Natural killer cell (primary cell): Measurements from ENCODE around the gene GGA3. TPM values are rescaled to one million over a fixed set of nuclear protein-coding genes. Genes with fewer than 3 reads are reported as not detected.

Source experiments
- ATAC-seq, 3 donors: fragments of 150-1000 bp in 2 of 3; fragments of 200-7000 bp in 1 of 3; cut with Tn5 transposase; 1 replicate in 1 of 3; 2 replicates in 2 of 3; pipeline ENCODE4 v1.10.0; 2021; ENCODE audit warnings: mild to moderate bottlenecking in 2 of 3, moderate library complexity in 2 of 3
- DNase-seq, 2 donors: peaks; one replicate each; pipeline versions ENCODE4 v3.0.0 to v3.0.0-alpha.2; 2013 to 2021; ENCODE audit warnings: mixed read lengths in 1 of 2
- H3K27ac ChIP-seq: one replicate; pipeline ENCODE4 v1.5.1; 2013; ENCODE audit warnings: mild to moderate bottlenecking, low read length
- H3K27me3 ChIP-seq: one replicate; pipeline ENCODE4 v1.6.1; 2013; ENCODE audit warnings: low read length; ENCODE audit not compliant: control insufficient read depth, insufficient read depth
- H3K36me3 ChIP-seq: one replicate; pipeline ENCODE4 v1.6.1; 2013; ENCODE audit warnings: low read length; ENCODE audit not compliant: control insufficient read depth, insufficient read depth
- H3K4me1 ChIP-seq: one replicate; pipeline ENCODE4 v1.6.1; 2013; ENCODE audit warnings: low read length; ENCODE audit not compliant: control insufficient read depth, insufficient read depth
- H3K4me3 ChIP-seq: one replicate; pipeline ENCODE4 v1.5.1; 2013; ENCODE audit warnings: low read length
- H3K9me3 ChIP-seq: one replicate; pipeline ENCODE4 v1.6.1; 2013; ENCODE audit warnings: low read length; ENCODE audit not compliant: control insufficient read depth, insufficient read depth
- H3K27ac Mint-ChIP-seq, 2 donors: one replicate each; pipeline ENCODE4 v1.8.0; 2022; ENCODE audit warnings: mild to moderate bottlenecking in 2 of 2, mixed read lengths in 2 of 2, moderate library complexity in 1 of 2
- H3K27me3 Mint-ChIP-seq, 2 donors: one replicate each; pipeline ENCODE4 v1.8.0; 2022; ENCODE audit warnings: low read depth in 2 of 2, mixed read lengths in 2 of 2
- H3K36me3 Mint-ChIP-seq: one replicate; pipeline ENCODE4 v1.8.0; 2022; ENCODE audit warnings: mixed read lengths
- H3K4me1 Mint-ChIP-seq, 2 donors: one replicate each; pipeline ENCODE4 v1.8.0; 2022; ENCODE audit warnings: mixed read lengths in 2 of 2
- H3K4me3 Mint-ChIP-seq: one replicate; pipeline ENCODE4 v1.8.0; 2022; ENCODE audit warnings: mild to moderate bottlenecking, moderate library complexity, mixed read lengths
- H3K9me3 Mint-ChIP-seq, 2 donors: one replicate each; pipeline ENCODE4 v1.8.0; 2022; ENCODE audit warnings: mixed read lengths in 2 of 2
- CTCF ChIP-seq: fragments of 200-600 bp; IDR thresholded peaks from one replicate; pipeline ENCODE4 v1.8.0; 2022; ENCODE audit warnings: antibody characterized with exemption
- WGBS: methylation state at CpG from one replicate; pipeline ENCODE4 v1.1.7; 2013; ENCODE audit warnings: missing lambda C conversion rate; ENCODE audit not compliant: insufficient coverage; 5-methylcytosine and 5-hydroxymethylcytosine counted together
- intact Hi-C: fragments of 100-400 bp; cut with micrococcal nuclease; formaldehyde crosslinking; loops from one replicate; pipeline ENCODE4 v1.14.2; 2022
- total RNA-seq, 4 donors: library from RNA; stranded (reverse); fragments of 120-200 nt in 1 of 4; gene quantifications; one replicate each; pipeline versions ENCODE4 v1.2.3 to v1.2.4, GENCODE V29; 2013 to 2022

GGA3 gene
- total RNA-seq, 3 donors from 2014 or later (not counting 1 experiment from before 2014, with no cell fraction given): 78.1 to 97.3 (median 94.0) TPM

- H3K27me3 ChIP-seq: no peaks in the 10 kb centered on the region
- H3K36me3 ChIP-seq: peaks cover 88% of the 10 kb centered on the region
- Mint-ChIP-seq H3K27me3 (no peaks in the 10 kb centered on the region), H3K4me3 (no peak overlapping the region), H3K27ac (peak overlapping the region in 1 of 2 donors; percentile 33), H3K9me3 (no peaks in the 10 kb centered on the region), H3K4me1 (peaks cover 9 to 12% of the 10 kb centered on the region in 2 donors), H3K36me3 (no peaks in the 10 kb centered on the region)
- 70% methylated on average over 17 of the region's 17 CpGs for whole genome bisulfite sequencing
- intact Hi-C loops: no loop called here
- peak overlapping the region; percentile 45 for H3K27ac ChIP-seq
- no peak overlapping the region for H3K4me3 ChIP-seq
- H3K4me1 ChIP-seq: peaks cover 47% of the 10 kb centered on the region
- TF ChIP-seq CTCF: no peak
- ATAC-seq: peak in 2 of 3 donors; percentile 43 to 54
- H3K9me3 ChIP-seq: no peaks in the 10 kb centered on the region
- DNase-seq: peak in 1 of 2 donors; percentile 80
Observed at GRCh38 chr17:75242461-75243042, 18.9 kb downstream of the GGA3 start.

- H3K9me3 ChIP-seq: no peaks in the 10 kb centered on the region
- no peak overlapping the region for H3K4me3 ChIP-seq
- Mint-ChIP-seq H3K4me3 (no peak overlapping the region), H3K9me3 (no peaks in the 10 kb centered on the region), H3K27me3 (no peaks in the 10 kb centered on the region), H3K36me3 (no peaks in the 10 kb centered on the region), H3K27ac (no peak overlapping the region), H3K4me1 (peaks cover 9 to 12% of the 10 kb centered on the region in 2 donors)
- no peak for TF ChIP-seq CTCF
- peaks cover 93% of the 10 kb centered on the region for H3K36me3 ChIP-seq
- ATAC-seq: no peak
- WGBS: 89% methylated on average over 15 of the region's 15 CpGs
- DNase-seq: no peak
- intact Hi-C loops: no loop called here
- peaks cover 47% of the 10 kb centered on the region for H3K4me1 ChIP-seq
- H3K27me3 ChIP-seq: no peaks in the 10 kb centered on the region
- H3K27ac ChIP-seq: peak overlapping the region; percentile 45
Observed at GRCh38 chr17:75241996-75242460, 19.4 kb downstream of the GGA3 start.

- no peak for TF ChIP-seq CTCF
- ATAC-seq (no peak), DNase-seq (no peak)
- 99% methylated on average over 9 of the region's 9 CpGs for WGBS
- H3K36me3 Mint-ChIP-seq: no peaks in the 10 kb centered on the region
- Histone ChIP-seq H3K27ac (peak overlapping the region; percentile 45), H3K9me3 (no peaks in the 10 kb centered on the region), H3K4me3 (no peak overlapping the region), H3K36me3 (peaks cover 96% of the 10 kb centered on the region), H3K4me1 (peaks cover 47% of the 10 kb centered on the region), H3K27me3 (no peaks in the 10 kb centered on the region)
- peaks cover 9 to 12% of the 10 kb centered on the region in 2 donors for H3K4me1 Mint-ChIP-seq
- H3K27me3 Mint-ChIP-seq: no peaks in the 10 kb centered on the region
- intact Hi-C loops: no loop called here
- H3K4me3 Mint-ChIP-seq: no peak overlapping the region
- H3K27ac Mint-ChIP-seq: no peak overlapping the region
- H3K9me3 Mint-ChIP-seq: no peaks in the 10 kb centered on the region
Observed at GRCh38 chr17:75241502-75241901, 19.9 kb downstream of the GGA3 start.

GRCh38 chr17:75241143-75241430, 20.3 kb downstream of the GGA3 start:
- H3K4me3 Mint-ChIP-seq: no peak overlapping the region
- H3K4me1 Mint-ChIP-seq: peaks cover 9 to 12% of the 10 kb centered on the region in 2 donors
- H3K27ac ChIP-seq: no peak overlapping the region
- H3K4me1 ChIP-seq: peaks cover 47% of the 10 kb centered on the region
- no peaks in the 10 kb centered on the region for H3K9me3 Mint-ChIP-seq
- no peak overlapping the region for H3K27ac Mint-ChIP-seq
- H3K4me3 ChIP-seq: no peak overlapping the region
- H3K36me3 Mint-ChIP-seq: no peaks in the 10 kb centered on the region
- H3K27me3 Mint-ChIP-seq: no peaks in the 10 kb centered on the region
- no peak for TF ChIP-seq CTCF
- peaks cover 96% of the 10 kb centered on the region for H3K36me3 ChIP-seq
- no peak for ATAC-seq
- 97% methylated on average over 7 of the region's 7 CpGs for WGBS
- no peaks in the 10 kb centered on the region for H3K9me3 ChIP-seq
- intact Hi-C loops: no loop called here
- no peak for DNase-seq
- no peaks in the 10 kb centered on the region for H3K27me3 ChIP-seq
